Stimulated activated CD4-positive, alpha-beta T cell treated with anti-CD3 and anti-CD28 coated beads, Interleukin-1b, Interleukin-23, amount 100 ng/mL, for 4 hours (primary cell): Measurements from ENCODE around the gene RBMY1F.
"Not testable (repeated sequence)": the region's sequence is repeated elsewhere in the genome, so short reads cannot be mapped to it uniquely, and the experiment has no call there.

Experiments
- DNase-seq, 2 donors: peaks; one replicate each; pipeline ENCODE4 v3.0.0-alpha.2; 2020; ENCODE audit warnings: low read depth in 2 of 2

The RBMY1F gene

DNA sequence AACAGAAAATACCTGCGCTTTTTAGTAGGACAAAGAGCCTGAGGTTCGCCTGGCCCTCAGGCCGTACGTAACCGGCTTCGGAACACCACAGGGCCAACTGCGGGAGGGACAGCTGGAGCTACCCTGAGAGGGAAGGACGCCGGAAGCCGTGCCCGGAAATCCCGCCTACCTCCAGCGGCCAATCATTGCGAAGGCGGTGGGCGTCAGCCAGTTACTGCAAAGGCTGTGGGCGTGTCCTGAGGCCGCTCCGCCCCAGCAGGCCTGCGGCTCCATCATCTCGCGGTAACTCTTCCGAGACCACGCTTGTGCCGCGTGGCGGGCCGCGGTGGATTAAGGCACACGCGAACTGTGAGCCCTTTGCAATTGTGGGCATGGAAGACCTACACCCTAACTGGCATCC, at the start of gene RBMY1F:
Gene RBMY1F (minus strand): TSS at position 101 of the 400 bp plus-strand sequence. CDS start 1,954 bp downstream, outside the sequence.
- DNase-seq: not testable (repeated sequence)

- DNase-seq: not testable (repeated sequence)
These were observed 31.6 kb downstream of the RBMY1F start for GRCh38 chrY:22151144-22151543.

DNA sequence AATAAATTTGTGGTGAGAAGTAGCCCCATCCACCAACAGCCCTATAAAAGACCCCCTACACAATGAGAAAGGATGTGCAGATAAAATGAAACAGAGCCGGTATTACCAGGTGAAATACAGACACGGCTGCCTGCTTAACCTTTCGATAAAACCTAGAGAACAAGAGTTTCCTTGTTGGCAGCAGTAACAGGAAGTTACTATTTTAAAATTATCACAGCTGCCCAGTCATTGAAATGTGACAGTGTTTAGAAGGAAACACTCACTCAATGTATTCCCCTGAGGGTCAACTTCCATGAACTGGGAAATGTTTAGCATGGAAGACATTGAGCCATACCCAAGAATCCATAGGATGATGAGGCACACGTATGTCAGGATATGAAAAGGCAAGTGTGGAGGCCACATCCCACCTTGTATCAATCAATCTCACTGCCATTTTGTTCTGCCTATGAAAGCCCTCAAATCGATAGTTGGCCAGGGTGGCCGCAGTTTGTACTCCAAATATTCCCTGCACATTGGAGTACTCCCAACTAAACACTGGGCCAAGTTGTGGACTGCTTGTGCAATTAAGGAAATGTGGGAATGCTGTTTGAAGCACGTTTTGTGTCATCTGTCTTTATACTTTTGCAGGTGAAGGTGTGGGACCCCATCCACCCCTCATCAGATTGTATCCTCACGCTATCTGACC, 41.6 kb downstream of the RBMY1F start:
- not testable (repeated sequence) for DNase-seq

GRCh38 chrY:22134719-22135118, 48.0 kb downstream of the RBMY1F start:
- not testable (repeated sequence) for DNase-seq

DNA sequence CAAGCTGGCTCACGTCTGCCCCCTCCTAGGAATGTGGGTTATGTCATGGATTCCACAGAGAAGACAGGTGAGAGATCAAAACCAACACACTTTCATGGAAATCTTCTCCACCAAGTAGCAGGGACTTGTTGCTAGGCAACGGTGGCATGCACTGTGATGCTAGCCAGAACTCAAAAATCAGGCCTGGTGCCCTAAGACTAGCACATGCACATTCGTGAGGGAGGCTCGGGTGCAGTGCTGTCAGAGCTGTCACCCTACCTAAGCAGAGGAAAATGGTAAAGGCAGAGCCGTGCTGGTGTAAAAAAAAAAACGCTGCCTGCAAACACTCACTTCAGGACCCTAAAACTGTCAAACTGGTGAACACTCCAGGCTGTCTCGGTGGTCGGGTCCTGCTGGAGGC, 52.2 kb downstream of the RBMY1F start:
- DNase-seq: not testable (repeated sequence)
